GM20000 (cell line): ENCODE results near the gene CNTN1.

Experiments used
- DNase-seq: peaks from one replicate; pipeline ENCODE4 v3.0.0; 2012; ENCODE audit warnings: low spot score
- CTCF ChIP-seq: IDR thresholded peaks from 2 replicates; pipeline ENCODE4 v1.5.1; 2012; ENCODE audit warnings: mild to moderate bottlenecking, control low read depth; ENCODE audit errors: extremely low read depth, missing control alignments

CNTN1 gene

GRCh38 chr12:41013881-41014642 is 321.8 kb downstream of the CNTN1 start:
- no peak for TF ChIP-seq CTCF
- DNase-seq: no peak

GRCh38 chr12:41014643-41015020 is 322.4 kb downstream of the CNTN1 start:
- DNase-seq: no peak

GRCh38 chr12:41018010-41018409 is 325.8 kb downstream of the CNTN1 start:
- TF ChIP-seq CTCF: no peak
- DNase-seq: no peak

More at GRCh38 chr12:41014643-41015020, 322.4 kb downstream of the CNTN1 start:
- no peak for TF ChIP-seq CTCF

GRCh38 chr12:41019461-41019860 is 327.2 kb downstream of the CNTN1 start:
- TF ChIP-seq CTCF: no peak
- no peak for DNase-seq

- DNase-seq: no peak
- TF ChIP-seq CTCF: no peak
Observed at GRCh38 chr12:41023836-41024235, 331.6 kb downstream of the CNTN1 start.

- no peak for TF ChIP-seq CTCF
- DNase-seq: no peak
Observed at GRCh38 chr12:41026151-41026550, 333.9 kb downstream of the CNTN1 start.

GRCh38 chr12:41032386-41032785 is 340.1 kb downstream of the CNTN1 start:
- no peak for TF ChIP-seq CTCF

More at GRCh38 chr12:41032386-41032785, 340.1 kb downstream of the CNTN1 start:
- DNase-seq: no peak
